Measurements from ENCODE around the gene ARFGAP2.
A peak's percentile ranks its signal among the peaks of the same experiment; 100 is the strongest.

ARFGAP2 gene

GRCh38 chr11:47147250-47147649 lies 29.4 kb downstream of the ARFGAP2 start:
- DNase-seq: peak; percentile 38 to 54

- DNase-seq: no peak
Observed at GRCh38 chr11:47144541-47144940, 32.1 kb downstream of the ARFGAP2 start.

GRCh38 chr11:47143322-47143721 lies 33.4 kb downstream of the ARFGAP2 start:
- peak; percentile 89 to 90 for DNase-seq

- no peak for DNase-seq
Observed at GRCh38 chr11:47139878-47140277, 36.8 kb downstream of the ARFGAP2 start.

- no peak for DNase-seq
Observed at GRCh38 chr11:47137476-47137875, 39.2 kb downstream of the ARFGAP2 start.

GRCh38 chr11:47136921-47137320 lies 39.8 kb downstream of the ARFGAP2 start:
- no peak for DNase-seq

- DNase-seq: no peak
Observed at GRCh38 chr11:47136327-47136726, 40.4 kb downstream of the ARFGAP2 start.

GRCh38 chr11:47132981-47133380 lies 43.7 kb downstream of the ARFGAP2 start:
- DNase-seq: no peak

GRCh38 chr11:47132490-47132889 lies 44.2 kb downstream of the ARFGAP2 start:
- DNase-seq: no peak

GRCh38 chr11:47131136-47131535 lies 45.5 kb downstream of the ARFGAP2 start:
- no peak for DNase-seq

- DNase-seq: peak; percentile 90 to 96
Observed at GRCh38 chr11:47130543-47130942, 46.1 kb downstream of the ARFGAP2 start.

- DNase-seq: no peak
Observed at GRCh38 chr11:47127213-47127612, 49.5 kb downstream of the ARFGAP2 start.

- DNase-seq: no peak
Observed at GRCh38 chr11:47125083-47125482, 51.6 kb downstream of the ARFGAP2 start.

- no peak for DNase-seq
Observed at GRCh38 chr11:47124675-47125074, 52.0 kb downstream of the ARFGAP2 start.

GRCh38 chr11:47123094-47123493 lies 53.6 kb downstream of the ARFGAP2 start:
- DNase-seq: no peak

GRCh38 chr11:47121731-47122130 lies 54.9 kb downstream of the ARFGAP2 start:
- no peak for DNase-seq

GRCh38 chr11:47121056-47121455 lies 55.6 kb downstream of the ARFGAP2 start:
- no peak for DNase-seq

GRCh38 chr11:47118958-47119688 lies 57.6 kb downstream of the ARFGAP2 start:
- peak; percentile 93 to 98 for DNase-seq
